HepG2 (cell line): Measurements from ENCODE around the gene GNAS.

Experiments used
- CTCF ChIP-seq: sonication (generic); formaldehyde crosslinking; IDR thresholded peaks from 2 replicates; pipeline ENCODE4 v1.5.0; 2020; ENCODE audit warnings: mild to moderate bottlenecking, missing genetic modification reagents, moderate library complexity
- JUND ChIP-seq: sonication (generic); formaldehyde crosslinking; IDR thresholded peaks from 2 replicates; pipeline ENCODE4 v1.8.0; 2022; ENCODE audit warnings: mild to moderate bottlenecking, missing genetic modification reagents
- TFDP2 ChIP-seq: sonication (generic); formaldehyde crosslinking; IDR thresholded peaks from 2 replicates; pipeline ENCODE4 v1.4.0; 2020; ENCODE audit warnings: missing genetic modification reagents
- ZKSCAN1 ChIP-seq: fragments of 150-350 bp; IDR thresholded peaks from 2 replicates; pipeline ENCODE4 v1.6.1; 2014; ENCODE audit warnings: low read length
- ZNF121 ChIP-seq: sonication (generic); formaldehyde crosslinking; IDR thresholded peaks from 2 replicates; pipeline ENCODE4 v1.5.0; 2020; ENCODE audit warnings: mild to moderate bottlenecking, missing genetic modification reagents
- ZNF282 ChIP-seq: fragments of 450-650 bp; IDR thresholded peaks from 2 replicates; pipeline ENCODE4 v1.6.1; 2018; ENCODE audit not compliant: partially characterized antibody
- TF ChIP-seq, protein P1 (sequence below): sonication (generic); formaldehyde crosslinking; IDR thresholded peaks from 2 replicates; pipeline ENCODE4 v1.4.0; 2020; ENCODE audit warnings: missing genetic modification reagents, borderline replicate concordance

DNA sequence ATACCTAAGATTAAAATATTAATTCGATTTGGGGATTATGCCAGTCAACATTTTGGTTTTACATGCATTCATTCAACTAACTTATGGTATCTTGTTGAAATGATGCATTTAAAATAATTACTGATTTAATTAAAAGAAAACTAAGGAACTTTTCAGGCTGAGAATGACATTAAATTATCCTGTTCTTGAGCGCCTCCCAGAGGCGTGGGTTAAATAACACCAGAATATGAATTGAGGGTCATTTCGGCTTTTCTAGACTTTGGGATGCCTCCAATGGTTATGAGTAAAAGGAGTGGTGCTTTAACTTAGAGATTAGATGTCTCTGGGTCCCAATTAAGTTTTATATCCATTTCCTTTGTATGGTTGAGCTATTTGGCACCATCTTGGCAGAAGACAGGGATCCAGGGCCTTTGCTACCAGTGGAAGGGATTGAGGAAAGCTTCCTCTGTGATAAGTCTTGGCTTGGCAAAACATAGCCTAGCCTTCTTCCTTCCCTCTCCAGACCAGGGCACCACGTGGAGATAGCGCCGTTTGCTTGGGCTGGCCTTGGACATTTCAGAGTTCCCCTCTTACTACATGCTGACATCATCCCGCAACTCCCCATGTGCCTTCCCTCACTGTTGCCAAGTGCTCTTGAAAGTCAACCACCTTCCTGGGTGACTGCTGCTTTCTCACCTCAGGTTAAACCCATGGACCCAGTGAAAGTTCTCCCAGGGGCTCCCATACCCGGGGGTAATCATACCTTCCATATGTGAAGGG, 28.7 kb downstream of the GNAS start:
- TF ChIP-seq, protein P1, sequence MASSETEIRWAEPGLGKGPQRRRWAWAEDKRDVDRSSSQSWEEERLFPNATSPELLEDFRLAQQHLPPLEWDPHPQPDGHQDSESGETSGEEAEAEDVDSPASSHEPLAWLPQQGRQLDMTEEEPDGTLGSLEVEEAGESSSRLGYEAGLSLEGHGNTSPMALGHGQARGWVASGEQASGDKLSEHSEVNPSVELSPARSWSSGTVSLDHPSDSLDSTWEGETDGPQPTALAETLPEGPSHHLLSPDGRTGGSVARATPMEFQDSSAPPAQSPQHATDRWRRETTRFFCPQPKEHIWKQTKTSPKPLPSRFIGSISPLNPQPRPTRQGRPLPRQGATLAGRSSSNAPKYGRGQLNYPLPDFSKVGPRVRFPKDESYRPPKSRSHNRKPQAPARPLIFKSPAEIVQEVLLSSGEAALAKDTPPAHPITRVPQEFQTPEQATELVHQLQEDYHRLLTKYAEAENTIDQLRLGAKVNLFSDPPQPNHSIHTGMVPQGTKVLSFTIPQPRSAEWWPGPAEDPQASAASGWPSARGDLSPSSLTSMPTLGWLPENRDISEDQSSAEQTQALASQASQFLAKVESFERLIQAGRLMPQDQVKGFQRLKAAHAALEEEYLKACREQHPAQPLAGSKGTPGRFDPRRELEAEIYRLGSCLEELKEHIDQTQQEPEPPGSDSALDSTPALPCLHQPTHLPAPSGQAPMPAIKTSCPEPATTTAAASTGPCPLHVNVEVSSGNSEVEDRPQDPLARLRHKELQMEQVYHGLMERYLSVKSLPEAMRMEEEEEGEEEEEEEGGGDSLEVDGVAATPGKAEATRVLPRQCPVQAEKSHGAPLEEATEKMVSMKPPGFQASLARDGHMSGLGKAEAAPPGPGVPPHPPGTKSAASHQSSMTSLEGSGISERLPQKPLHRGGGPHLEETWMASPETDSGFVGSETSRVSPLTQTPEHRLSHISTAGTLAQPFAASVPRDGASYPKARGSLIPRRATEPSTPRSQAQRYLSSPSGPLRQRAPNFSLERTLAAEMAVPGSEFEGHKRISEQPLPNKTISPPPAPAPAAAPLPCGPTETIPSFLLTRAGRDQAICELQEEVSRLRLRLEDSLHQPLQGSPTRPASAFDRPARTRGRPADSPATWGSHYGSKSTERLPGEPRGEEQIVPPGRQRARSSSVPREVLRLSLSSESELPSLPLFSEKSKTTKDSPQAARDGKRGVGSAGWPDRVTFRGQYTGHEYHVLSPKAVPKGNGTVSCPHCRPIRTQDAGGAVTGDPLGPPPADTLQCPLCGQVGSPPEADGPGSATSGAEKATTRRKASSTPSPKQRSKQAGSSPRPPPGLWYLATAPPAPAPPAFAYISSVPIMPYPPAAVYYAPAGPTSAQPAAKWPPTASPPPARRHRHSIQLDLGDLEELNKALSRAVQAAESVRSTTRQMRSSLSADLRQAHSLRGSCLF (CRISPR knock-in tag) = no peak
- TF ChIP-seq ZKSCAN1 (no peak), TFDP2 (CRISPR knock-in tag) (no peak), ZNF282 (no peak), JUND (CRISPR knock-in tag) (no peak), ZNF121 (no peak), CTCF (no peak)
